H9 (cell line): Measurements from ENCODE around the gene RPL38. TPM values are rescaled to one million over a fixed set of nuclear protein-coding genes. Genes with fewer than 3 reads are reported as not detected.

ENCODE experiments used
- DNase-seq: peaks from one replicate; pipeline ENCODE4 v3.0.0-alpha.2; 2017
- H2AFZ ChIP-seq: one replicate; pipeline ENCODE4 v1.6.1; 2013; ENCODE audit warnings: mild to moderate bottlenecking, low read length, control low read depth, moderate library complexity
- H2AK5ac ChIP-seq: 2 replicates; pipeline ENCODE4 v1.6.1; 2013; ENCODE audit warnings: low read length, control low read depth, mixed read lengths; ENCODE audit not compliant: insufficient read length
- H2BK120ac ChIP-seq: one replicate; pipeline ENCODE4 v1.6.1; 2013; ENCODE audit warnings: low read depth, mild to moderate bottlenecking, low read length, control low read depth, inconsistent platforms; ENCODE audit not compliant: poor library complexity, severe bottlenecking
- H2BK12ac ChIP-seq: 2 replicates; pipeline ENCODE4 v1.6.1; 2013; ENCODE audit warnings: low read length, control low read depth, mixed read lengths, low read depth; ENCODE audit not compliant: insufficient read length
- H2BK15ac ChIP-seq: 2 replicates; pipeline ENCODE4 v1.6.1; 2013; ENCODE audit warnings: low read depth, low read length, control low read depth
- H2BK20ac ChIP-seq: one replicate; pipeline ENCODE4 v1.6.1; 2013; ENCODE audit warnings: low read depth, mild to moderate bottlenecking, low read length, control low read depth, inconsistent platforms; ENCODE audit not compliant: poor library complexity, severe bottlenecking
- H2BK5ac ChIP-seq: 2 replicates; pipeline ENCODE4 v1.6.1; 2013; ENCODE audit warnings: low read length, control low read depth, mixed read lengths; ENCODE audit not compliant: insufficient read length
- H3K14ac ChIP-seq: 2 replicates; pipeline ENCODE4 v1.6.1; 2013; ENCODE audit warnings: low read length, control low read depth; ENCODE audit not compliant: insufficient read depth
- H3K18ac ChIP-seq: 2 replicates; pipeline ENCODE4 v1.6.1; 2013; ENCODE audit warnings: low read depth, mild to moderate bottlenecking, mixed read lengths, low read length, control low read depth; ENCODE audit not compliant: insufficient read length
- H3K23ac ChIP-seq: 2 replicates; pipeline ENCODE4 v1.6.1; 2013; ENCODE audit warnings: low read length, control low read depth, mixed read lengths, low read depth; ENCODE audit not compliant: insufficient read length
- H3K23me2 ChIP-seq: 2 replicates; pipeline ENCODE4 v1.6.1; 2013; ENCODE audit warnings: low read depth, mild to moderate bottlenecking, mixed read lengths, low read length, control low read depth; ENCODE audit not compliant: insufficient read length, poor library complexity, severe bottlenecking
- H3K27ac ChIP-seq: 2 replicates; pipeline ENCODE4 v1.5.1; 2013; ENCODE audit warnings: low read length, control low read depth, mixed read lengths, low read depth; ENCODE audit not compliant: insufficient read length
- H3K27me3 ChIP-seq: 2 replicates; pipeline ENCODE4 v1.6.1; 2013; ENCODE audit warnings: low read length, control low read depth, inconsistent platforms; ENCODE audit not compliant: insufficient read depth
- H3K4ac ChIP-seq: 2 replicates; pipeline ENCODE4 v1.6.1; 2013; ENCODE audit warnings: low read depth, mild to moderate bottlenecking, control low read depth, inconsistent platforms, low read length, moderate library complexity
- H3K4me1 ChIP-seq: 2 replicates; pipeline ENCODE4 v1.6.1; 2013; ENCODE audit warnings: low read length, control low read depth, inconsistent platforms; ENCODE audit not compliant: insufficient read depth
- H3K4me2 ChIP-seq: 2 replicates; pipeline ENCODE4 v1.6.1; 2013; ENCODE audit warnings: low read length, control low read depth, mixed read lengths; ENCODE audit not compliant: insufficient read length, insufficient read depth
- H3K56ac ChIP-seq: 2 replicates; pipeline ENCODE4 v1.6.1; 2013; ENCODE audit warnings: low read depth, mild to moderate bottlenecking, mixed read lengths, low read length, control low read depth; ENCODE audit not compliant: insufficient read length
- H3K79me1 ChIP-seq: 2 replicates; pipeline ENCODE4 v1.6.1; 2013; ENCODE audit warnings: low read depth, mild to moderate bottlenecking, moderate library complexity, low read length, control low read depth, inconsistent platforms; ENCODE audit not compliant: insufficient read depth, poor library complexity, severe bottlenecking
- H3K79me2 ChIP-seq: 2 replicates; pipeline ENCODE4 v1.6.1; 2013; ENCODE audit warnings: low read length, control low read depth, inconsistent platforms; ENCODE audit not compliant: insufficient read depth
- H3K9ac ChIP-seq: 2 replicates; pipeline ENCODE4 v1.6.1; 2013; ENCODE audit warnings: low read length, control low read depth, mixed read lengths; ENCODE audit not compliant: insufficient read length; ENCODE audit errors: extremely low read depth
- H3K9me3 ChIP-seq: one replicate; pipeline ENCODE4 v1.6.1; 2013; ENCODE audit warnings: low read depth, low read length, inconsistent platforms; ENCODE audit not compliant: control insufficient read depth
- H3T11ph ChIP-seq: one replicate; pipeline ENCODE4 v1.6.1; 2013; ENCODE audit warnings: mild to moderate bottlenecking, low read length, control low read depth, inconsistent platforms
- H4K20me1 ChIP-seq: one replicate; pipeline ENCODE4 v1.6.1; 2013; ENCODE audit not compliant: control insufficient read depth, insufficient read length, insufficient read depth
- H4K5ac ChIP-seq: 2 replicates; pipeline ENCODE4 v1.6.1; 2013; ENCODE audit warnings: low read depth, mild to moderate bottlenecking, mixed read lengths, low read length, control low read depth; ENCODE audit not compliant: insufficient read length
- H4K8ac ChIP-seq: replicated peaks from 2 replicates; pipeline ENCODE4 v1.6.1; 2013; ENCODE audit warnings: low read length, control low read depth, mixed read lengths, low read depth; ENCODE audit not compliant: insufficient read length
- H4K91ac ChIP-seq: 2 replicates; pipeline ENCODE4 v1.6.1; 2013; ENCODE audit warnings: low read depth, mild to moderate bottlenecking, moderate library complexity, mixed read lengths, low read length, control low read depth; ENCODE audit not compliant: insufficient read length
- H3K27ac Mint-ChIP-seq, 3 experiments: 2 replicates in 2 of 3; 3 replicates in 1 of 3; pipeline ENCODE4 v1.8.0; 2020 to 2021; ENCODE audit warnings: mixed read lengths in 3 of 3, mild to moderate bottlenecking in 1 of 3, moderate library complexity in 1 of 3
- H3K27me3 Mint-ChIP-seq: 2 replicates; pipeline ENCODE4 v1.8.0; 2021; ENCODE audit warnings: low read depth, mild to moderate bottlenecking, moderate library complexity, mixed read lengths
- H3K36me3 Mint-ChIP-seq, 3 experiments: 2 replicates in 2 of 3; 3 replicates in 1 of 3; pipeline ENCODE4 v1.8.0; 2020 to 2021; ENCODE audit warnings: low read depth in 3 of 3, mixed read lengths in 3 of 3; ENCODE audit not compliant: insufficient read depth in 1 of 3
- H3K4me1 Mint-ChIP-seq, 2 experiments: 2 replicates each; pipeline ENCODE4 v1.8.0; 2020; ENCODE audit warnings: mixed read lengths in 2 of 2
- H3K4me3 Mint-ChIP-seq, 2 experiments: 2 replicates in 1 of 2; 3 replicates in 1 of 2; pipeline ENCODE4 v1.8.0; 2020 to 2021; ENCODE audit warnings: mild to moderate bottlenecking in 2 of 2, mixed read lengths in 2 of 2, moderate library complexity in 1 of 2
- H3K9me3 Mint-ChIP-seq, 2 experiments: 2 replicates in 1 of 2; 3 replicates in 1 of 2; pipeline ENCODE4 v1.8.0; 2020; ENCODE audit warnings: mild to moderate bottlenecking in 2 of 2, mixed read lengths in 2 of 2, moderate library complexity in 1 of 2
- WGBS: extraction: QIAGEN DNeasy Blood & Tissue Kit; methylation state at CpG from one replicate; pipeline ENCODE4 v1.1.7; 2013; ENCODE audit warnings: missing lambda C conversion rate, low lambda C conversion rate, mixed read lengths; ENCODE audit not compliant: insufficient read length; ENCODE audit errors: extremely low coverage; 5-methylcytosine and 5-hydroxymethylcytosine counted together
- total RNA-seq: library from RNA; stranded (reverse); gene quantifications from 2 replicates; pipeline ENCODE4 v1.2.1, GENCODE V29; 2021
- TF ChIP-seq, protein P1 (sequence below): fragments of 200-600 bp; sonication (generic); conservative IDR thresholded peaks from 3 replicates; pipeline ENCODE4 v1.8.0; 2021; ENCODE audit warnings: antibody characterized with exemption, mild to moderate bottlenecking

The RPL38 gene
- total RNA-seq, 1 experiment from 2014 or later, result 1,358 TPM

DNA sequence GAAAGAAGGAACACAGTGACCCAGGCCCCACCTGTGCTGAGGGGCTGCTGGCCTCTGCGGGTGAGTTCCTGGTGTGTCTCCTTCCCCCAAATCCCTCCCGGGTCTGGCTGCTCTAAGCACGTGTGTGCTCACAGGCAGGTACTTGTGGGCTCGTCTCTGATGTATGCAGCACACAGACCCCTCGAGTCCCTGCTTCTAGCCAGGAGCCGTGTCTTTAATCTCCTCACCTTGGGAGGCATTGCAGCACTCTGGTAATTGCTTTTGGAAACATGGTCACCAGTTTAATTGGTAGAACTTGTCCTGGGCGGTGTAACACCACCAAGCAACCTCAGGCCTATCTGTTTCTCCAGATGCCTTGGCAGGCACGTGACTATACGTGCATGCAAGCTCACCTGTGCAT, 8.8 kb upstream of the RPL38 start:
- no peak overlapping the region for H4K91ac ChIP-seq
- no peak overlapping the region for H2BK120ac ChIP-seq
- H4K5ac ChIP-seq, result no peak overlapping the region
- no peaks in the 10 kb centered on the region for H4K20me1 ChIP-seq
- no CpG with 5 or more reads among the region's 9 CpGs for WGBS
- H3K79me2 ChIP-seq, result no peaks in the 10 kb centered on the region
- no peak overlapping the region for H3K56ac ChIP-seq
- no peak overlapping the region for H2AK5ac ChIP-seq
- H3K9me3 ChIP-seq, result no peaks in the 10 kb centered on the region
- H4K8ac ChIP-seq, result no peak overlapping the region
- H3K9ac ChIP-seq, result no peak overlapping the region
- H3K4ac ChIP-seq, result no peak overlapping the region
- DNase-seq, result no peak
- H3K79me1 ChIP-seq, result no peaks in the 10 kb centered on the region
- no peak overlapping the region for H3T11ph ChIP-seq
- no peak overlapping the region for H3K4me2 ChIP-seq
- H3K27me3 ChIP-seq, result no peaks in the 10 kb centered on the region
- H3K23ac ChIP-seq, result no peak overlapping the region
- no peak overlapping the region for H3K4me3 Mint-ChIP-seq
- no peaks in the 10 kb centered on the region for H3K36me3 Mint-ChIP-seq
- no peak overlapping the region for H2BK20ac ChIP-seq
- peaks cover 36% of the 10 kb centered on the region for H3K27me3 Mint-ChIP-seq
- no peaks in the 10 kb centered on the region for H3K23me2 ChIP-seq
- H3K4me1 ChIP-seq, result no peaks in the 10 kb centered on the region
- peaks cover 6 to 26% of the 10 kb centered on the region in 2 experiments for H3K4me1 Mint-ChIP-seq
- H2BK5ac ChIP-seq, result no peak overlapping the region
- H3K9me3 Mint-ChIP-seq, result no peaks in the 10 kb centered on the region; a peak in 1 of 5 replicates
- no peak overlapping the region for H3K27ac ChIP-seq
- no peak overlapping the region for H2AFZ ChIP-seq
- no peak overlapping the region for H3K18ac ChIP-seq
- no peak overlapping the region for H3K14ac ChIP-seq
- no peak overlapping the region for H3K27ac Mint-ChIP-seq
- no peak overlapping the region for H2BK12ac ChIP-seq
- H2BK15ac ChIP-seq, result no peak overlapping the region
- TF ChIP-seq, protein P1, sequence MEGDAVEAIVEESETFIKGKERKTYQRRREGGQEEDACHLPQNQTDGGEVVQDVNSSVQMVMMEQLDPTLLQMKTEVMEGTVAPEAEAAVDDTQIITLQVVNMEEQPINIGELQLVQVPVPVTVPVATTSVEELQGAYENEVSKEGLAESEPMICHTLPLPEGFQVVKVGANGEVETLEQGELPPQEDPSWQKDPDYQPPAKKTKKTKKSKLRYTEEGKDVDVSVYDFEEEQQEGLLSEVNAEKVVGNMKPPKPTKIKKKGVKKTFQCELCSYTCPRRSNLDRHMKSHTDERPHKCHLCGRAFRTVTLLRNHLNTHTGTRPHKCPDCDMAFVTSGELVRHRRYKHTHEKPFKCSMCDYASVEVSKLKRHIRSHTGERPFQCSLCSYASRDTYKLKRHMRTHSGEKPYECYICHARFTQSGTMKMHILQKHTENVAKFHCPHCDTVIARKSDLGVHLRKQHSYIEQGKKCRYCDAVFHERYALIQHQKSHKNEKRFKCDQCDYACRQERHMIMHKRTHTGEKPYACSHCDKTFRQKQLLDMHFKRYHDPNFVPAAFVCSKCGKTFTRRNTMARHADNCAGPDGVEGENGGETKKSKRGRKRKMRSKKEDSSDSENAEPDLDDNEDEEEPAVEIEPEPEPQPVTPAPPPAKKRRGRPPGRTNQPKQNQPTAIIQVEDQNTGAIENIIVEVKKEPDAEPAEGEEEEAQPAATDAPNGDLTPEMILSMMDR, result no peak
